Measurements from ENCODE around the gene DDX60.

- no peak for TF ChIP-seq CTCF (IDR thresholded peaks at IDR 0.05; ENCODE audit: low read length)
- no peak for TF ChIP-seq EZH2 (IDR thresholded peaks at IDR 0.05; ENCODE audit: borderline replicate concordance, low read length)
Measured at GRCh38 chr4:168199260-168199957, 119.1 kb downstream of the DDX60 start.

Data from OCI-LY1 (cell line).